GM21390 (cell line): Measurements from ENCODE around the gene PRRC2C.
"Not testable (repeated sequence)": the region's sequence is repeated elsewhere in the genome, so short reads cannot be mapped to it uniquely, and the experiment has no call there.

ENCODE experiments used
- ATAC-seq: cut with Tn5 transposase; IDR thresholded peaks from one replicate; pipeline ENCODE4 v1.9.1; 2021; ENCODE audit not compliant: unreplicated experiment

Gene PRRC2C

DNA sequence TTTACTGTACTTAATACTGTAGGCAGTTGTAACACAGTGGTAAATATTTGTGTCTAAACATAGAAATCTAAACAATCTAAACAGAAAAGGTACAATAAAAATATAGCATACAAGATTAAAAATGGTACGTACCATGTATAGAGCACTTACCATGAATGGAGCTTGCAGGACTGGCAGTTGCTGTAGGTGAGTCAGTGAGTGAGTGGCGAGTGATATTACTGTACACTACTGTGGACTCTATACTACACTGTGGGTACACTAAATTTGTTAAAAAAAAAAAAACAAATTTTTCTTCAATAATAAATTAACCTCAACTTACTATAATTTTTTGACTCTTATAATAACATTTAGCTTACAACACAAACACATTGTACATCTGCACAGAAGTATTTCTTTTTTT, 97.3 kb downstream of the PRRC2C start:
- ATAC-seq: no peak

DNA sequence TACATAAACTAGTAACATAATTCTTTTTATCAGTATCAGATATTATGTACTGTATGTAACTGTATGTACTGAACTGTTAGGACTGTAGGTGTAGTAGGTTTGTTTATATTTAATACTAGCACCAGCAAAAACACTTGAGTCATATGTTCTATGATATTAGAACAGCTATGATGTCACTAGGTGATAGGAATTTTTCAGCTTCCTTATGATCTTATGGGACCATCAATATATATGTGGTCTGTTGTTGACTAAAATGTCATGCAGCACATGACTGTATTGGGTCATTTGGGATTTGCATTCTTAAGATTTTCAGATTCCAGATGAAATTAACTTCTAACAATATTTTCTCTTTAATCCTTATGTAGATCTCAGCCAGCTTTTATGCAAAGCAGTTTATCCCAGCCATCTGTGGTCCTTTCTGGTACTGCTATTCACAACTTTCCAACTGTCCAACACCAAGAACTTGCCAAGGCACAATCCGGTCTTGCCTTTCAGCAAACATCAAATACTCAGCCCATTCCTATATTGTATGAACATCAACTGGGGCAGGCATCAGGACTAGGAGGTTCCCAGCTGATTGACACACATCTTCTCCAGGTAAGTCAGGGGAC, 98.4 kb downstream of the PRRC2C start:
- ATAC-seq: no peak

DNA sequence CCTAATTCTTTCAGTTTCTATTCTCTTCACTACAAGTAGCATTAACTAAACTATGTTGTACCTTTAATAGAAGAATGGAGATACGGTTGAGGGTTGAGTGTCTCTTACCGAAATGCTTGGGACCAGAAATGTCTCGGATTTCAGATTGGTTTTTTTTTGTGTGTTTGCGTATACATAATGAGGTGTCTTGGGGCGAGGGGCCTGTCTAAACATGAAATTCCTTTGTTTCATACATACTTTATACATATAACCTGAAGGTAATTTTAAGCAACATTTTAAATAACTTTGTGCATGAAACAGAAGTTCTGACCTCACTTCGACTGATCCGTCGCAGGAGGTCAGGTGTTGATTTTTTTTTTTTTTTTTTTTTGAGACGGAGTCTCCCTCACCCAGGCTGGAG, 100.4 kb downstream of the PRRC2C start:
- ATAC-seq: no peak

DNA sequence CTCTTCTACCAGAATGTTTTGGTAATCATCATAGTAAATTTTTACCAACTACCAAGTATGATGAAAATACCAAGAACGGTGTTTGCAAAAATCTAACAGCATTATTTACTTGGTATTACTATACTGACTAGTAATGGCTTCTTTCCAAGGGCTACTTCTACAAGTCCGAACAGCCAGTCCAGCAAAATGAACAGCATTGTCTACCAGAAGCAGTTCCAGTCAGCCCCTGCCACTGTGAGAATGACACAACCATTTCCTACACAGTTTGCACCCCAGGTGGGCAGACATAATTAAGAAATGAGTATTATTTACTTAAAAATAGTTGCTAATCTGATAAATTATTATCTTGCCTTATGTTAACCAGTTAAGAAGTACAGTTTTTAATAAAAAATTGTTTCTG, 102.9 kb downstream of the PRRC2C start:
- no peak for ATAC-seq

DNA sequence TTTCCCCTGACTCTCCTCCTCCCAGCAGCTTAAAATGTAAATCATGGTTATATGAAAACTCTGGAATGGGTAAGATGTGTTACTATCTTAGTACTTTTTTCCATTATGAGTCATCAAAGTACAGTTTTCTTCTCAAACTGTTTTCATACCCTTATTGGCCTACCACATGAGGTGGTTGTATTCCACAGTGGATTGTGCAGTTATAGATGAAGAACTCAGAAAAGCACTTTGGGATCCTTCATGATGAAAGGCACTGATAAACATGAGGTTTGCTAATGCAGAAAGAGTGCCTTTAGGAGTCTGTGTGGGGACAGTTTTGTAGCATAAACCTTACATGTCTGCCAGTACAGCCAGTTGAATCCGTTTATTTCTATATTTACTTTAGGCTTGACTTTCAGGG, 104.7 kb downstream of the PRRC2C start:
- ATAC-seq: no peak

DNA sequence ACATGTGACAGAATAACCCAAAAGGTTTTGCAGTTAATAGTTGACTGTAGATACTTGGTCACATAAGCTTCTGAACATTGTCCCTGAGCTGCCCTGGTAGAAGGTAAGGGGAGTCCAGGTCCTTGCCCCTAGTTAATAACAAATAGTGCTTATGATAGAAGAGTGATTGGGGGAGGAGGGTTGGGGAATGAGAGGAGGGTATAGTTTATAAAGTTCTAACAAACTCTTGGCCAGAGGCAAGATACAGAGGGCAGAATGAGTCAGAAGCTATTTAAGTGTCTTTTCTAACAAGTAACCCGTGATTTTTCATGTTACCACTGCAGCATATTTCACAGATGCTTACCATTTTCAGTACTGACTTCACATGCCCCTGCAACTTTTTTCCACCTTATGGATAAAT, 110.0 kb downstream of the PRRC2C start:
- ATAC-seq: no peak

DNA sequence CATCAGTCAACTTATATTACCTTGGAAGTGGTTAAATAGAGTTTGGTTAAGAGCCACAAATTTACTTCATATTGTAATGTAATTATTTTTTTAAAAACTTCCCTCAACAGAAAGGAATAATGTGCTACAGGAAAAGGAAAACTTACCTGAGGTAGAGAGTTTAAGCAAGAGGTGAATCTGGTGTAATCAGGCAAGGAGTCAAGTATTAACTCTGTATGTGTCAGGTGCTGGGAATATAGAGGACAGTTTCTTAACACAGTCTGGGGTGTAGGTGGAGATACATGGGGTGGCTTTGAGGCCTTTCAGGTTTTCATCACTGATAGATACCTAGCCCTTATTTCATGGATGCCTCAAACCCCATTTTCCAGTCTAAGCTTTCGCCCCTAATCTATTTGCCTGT, 110.8 kb downstream of the PRRC2C start:
- ATAC-seq: no peak

DNA sequence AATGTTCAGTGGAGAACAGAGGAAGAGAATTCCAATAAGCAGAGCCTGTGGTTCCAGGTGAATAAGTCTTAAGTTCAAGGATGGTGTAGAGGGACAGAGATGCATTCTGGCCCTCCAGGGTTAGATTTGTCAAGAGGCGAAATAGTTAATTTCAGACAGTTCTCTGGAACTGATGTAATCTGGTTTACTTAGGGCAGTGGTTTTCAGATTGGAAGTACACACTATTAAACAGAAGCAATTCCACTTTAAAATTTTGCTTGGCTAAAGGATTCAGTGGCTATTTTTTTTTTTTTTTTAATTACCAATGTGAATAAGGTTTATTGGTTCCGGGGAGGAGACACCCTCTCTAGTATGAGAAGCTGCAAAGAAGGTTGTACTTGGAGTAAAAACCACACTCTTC, 111.4 kb downstream of the PRRC2C start:
- no peak for ATAC-seq

DNA sequence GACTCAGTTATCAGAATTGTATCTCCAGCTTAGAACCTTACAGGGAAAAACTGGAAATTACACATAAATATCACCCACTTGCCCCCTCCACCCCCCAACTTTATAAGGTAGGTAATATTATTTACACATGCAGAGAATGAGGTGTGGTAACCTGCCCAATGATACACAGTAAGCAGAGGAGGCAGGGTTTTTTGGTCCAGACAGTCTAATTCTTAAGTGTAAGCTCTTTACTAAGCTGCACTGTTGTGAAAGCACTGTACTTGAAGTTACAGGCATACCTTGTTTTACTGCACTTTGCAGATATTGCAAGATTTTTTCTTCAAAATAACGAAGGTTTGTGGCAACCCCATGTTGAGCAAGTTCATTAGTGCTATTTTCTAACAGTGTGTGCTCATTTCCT, 111.9 kb downstream of the PRRC2C start:
- no peak for ATAC-seq

DNA sequence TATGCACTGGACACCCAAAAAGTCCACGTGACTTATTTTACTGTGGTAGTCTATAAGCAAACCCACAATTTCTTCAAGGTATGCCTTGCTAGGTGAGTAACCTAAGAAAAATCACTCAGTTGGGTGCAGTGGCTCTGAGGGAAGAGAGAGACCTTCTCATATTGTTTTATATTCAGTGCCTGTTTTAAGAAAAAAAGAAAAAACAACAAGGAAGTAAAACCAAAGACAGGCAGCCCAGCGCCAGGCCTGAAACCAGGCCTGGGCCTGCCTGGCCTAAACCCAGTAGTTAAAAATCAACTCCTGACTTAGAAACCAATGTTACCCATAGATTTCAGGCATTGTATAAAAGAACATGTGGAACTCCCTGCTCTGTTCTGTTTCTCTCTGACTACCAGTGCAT, 115.0 kb downstream of the PRRC2C start:
- not testable (repeated sequence) for ATAC-seq

DNA sequence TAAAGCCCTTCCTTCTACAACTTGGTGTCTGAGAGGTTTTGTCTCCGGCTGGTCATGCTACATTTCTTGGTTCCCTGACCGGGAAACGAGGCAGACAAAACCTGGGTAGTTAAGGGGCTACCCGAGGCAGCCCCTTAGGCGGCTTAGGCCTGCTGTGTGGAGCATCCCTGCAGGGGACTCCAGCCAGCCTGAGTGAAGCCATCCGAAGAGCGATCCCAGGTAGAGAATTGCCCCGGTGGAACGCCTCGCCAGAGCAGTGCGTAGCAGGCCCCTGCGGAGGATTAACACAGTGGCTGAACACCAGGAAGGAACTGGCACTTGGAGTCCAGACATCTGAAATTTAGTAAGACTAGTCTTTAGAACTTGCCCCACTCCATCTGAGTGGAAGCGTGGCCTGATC, 115.5 kb downstream of the PRRC2C start:
- no peak for ATAC-seq

DNA sequence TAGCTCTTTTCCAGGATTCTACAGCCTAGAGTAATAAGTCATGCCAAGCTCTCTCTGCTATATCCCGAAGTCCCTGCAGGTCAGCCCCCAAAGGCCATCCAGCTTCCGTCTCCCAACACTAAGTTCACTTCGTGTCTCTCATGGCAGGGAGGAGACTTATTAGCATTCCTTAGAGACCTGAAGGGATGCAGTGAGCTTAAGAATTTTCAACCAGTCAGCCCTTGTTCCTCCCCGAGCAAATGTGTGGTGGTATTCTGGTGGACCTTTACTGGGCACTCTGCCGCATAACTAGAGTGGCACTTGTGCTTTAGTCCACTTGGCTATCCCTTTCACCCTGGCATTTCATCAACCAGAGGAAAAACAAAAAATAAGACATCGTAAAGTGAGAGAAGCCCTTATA, 117.7 kb downstream of the PRRC2C start:
- ATAC-seq: not testable (repeated sequence)

DNA sequence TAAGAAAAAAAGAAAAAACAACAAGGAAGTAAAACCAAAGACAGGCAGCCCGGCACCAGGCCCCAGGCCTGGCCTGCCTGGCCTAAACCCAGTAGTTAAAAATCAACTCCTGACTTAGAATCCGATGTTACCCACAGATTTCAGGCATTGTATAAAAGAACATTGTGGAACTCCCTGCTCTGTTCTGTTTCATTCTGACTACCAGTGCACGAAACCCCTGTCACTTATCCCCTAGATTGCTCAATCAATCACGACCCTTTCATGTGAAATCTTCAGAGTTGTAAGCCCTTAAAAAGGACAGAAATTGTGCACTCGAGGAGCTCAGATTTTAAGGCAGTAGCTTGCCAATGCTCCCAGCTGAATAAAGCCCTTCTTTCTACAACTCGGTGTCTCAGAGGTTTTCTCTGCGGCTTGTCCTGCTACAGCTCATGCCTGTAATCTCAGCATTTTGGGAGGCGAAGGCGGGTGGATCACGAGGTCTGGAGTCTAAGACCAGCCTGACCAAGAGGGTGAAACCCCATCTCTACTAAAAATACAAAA, 121.1 kb downstream of the PRRC2C start:
- ATAC-seq: peak; percentile 34

DNA sequence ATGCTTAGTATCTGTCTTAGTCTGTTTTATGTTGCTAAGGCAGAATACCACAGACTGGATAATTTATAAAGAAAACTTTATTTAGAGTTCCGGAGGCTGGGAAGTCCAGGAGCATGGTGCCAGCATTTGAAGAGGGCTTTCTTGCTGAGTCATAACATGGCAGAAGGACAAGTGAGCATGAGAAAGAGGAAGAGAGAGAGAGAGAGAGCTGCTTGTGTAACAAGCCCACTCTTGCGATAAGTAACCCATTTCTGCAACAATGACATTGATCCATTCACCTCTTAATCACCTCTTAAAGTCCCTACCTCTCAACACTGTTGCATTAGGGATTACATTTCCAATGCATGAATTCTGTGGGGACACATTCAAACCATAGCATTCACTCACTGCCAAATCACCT, 125.1 kb downstream of the PRRC2C start:
- no peak for ATAC-seq

DNA sequence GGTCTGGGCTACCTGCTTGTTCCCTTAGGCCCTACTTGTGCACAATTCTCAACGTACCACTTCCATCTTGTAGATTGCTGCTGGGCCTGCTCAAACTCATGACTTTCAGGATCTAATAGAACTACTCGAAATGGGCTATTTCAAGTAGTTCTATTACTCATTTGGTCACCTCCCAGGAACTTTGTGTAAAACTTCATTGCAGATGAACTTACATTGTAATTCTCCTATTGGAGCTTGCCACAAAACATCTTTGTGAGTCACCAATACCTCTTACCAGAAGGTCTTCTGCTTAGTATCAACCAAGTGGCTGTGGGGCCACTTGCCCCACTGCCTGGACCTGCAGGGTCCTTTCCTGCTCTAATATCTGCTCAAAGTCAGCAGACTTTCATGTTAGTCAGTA, 126.0 kb downstream of the PRRC2C start:
- ATAC-seq: no peak

DNA sequence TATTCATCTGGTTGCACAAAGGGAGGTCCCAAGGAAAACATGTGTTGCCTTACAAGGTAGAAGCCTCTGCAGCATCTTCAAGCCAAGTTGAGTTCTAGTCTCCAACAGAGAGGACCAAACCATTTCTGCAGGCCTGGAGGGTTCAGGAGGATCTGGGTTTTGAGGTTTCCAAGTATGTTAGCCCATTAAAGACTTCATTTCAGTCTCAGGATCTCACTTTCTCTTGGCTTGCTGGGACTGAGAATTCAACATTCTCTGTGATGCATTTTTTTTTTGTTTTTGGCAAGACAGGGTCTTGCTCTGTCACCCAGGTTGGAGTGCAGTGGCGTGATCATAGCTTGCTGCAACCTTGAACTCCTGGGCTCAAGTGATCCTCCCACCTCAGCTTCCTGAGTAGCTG, 128.0 kb downstream of the PRRC2C start:
- ATAC-seq: no peak

DNA sequence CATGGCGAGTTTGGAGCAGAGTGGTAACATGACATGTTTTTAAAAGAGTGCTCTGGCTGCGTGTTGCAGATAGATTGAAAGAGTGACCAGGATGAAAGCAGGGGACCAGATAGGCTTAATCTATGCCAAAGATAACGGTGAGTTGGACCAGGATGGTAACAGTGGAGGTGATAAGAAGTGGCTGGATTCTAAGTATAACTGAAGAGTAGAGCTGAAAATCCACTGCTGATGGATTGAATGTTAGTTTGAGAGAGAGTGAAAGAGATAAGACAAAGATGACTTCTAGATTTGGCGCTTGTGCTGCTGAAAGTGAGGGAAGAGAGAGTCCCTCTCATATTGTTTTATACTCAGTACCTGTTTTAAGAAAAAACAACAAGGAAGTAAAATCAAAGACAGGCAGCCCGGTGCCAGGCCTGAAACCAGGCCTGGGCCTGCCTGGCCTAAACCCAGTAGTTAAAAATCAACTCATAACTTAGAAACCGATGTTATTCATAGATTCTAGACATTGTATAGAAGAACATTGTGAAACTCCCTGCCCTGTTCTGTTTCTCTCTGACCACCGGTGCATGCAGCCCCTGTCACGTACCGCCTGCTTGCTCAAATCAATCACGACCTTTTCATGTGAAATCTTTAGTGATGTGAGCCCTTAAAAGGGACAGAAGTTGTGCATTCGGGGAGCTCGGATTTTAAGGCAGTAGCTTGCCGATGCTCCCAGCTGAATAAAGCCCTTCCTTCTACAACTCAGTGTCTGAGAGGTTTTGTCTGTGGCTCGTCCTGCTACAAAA, 130.0 kb downstream of the PRRC2C start:
- ATAC-seq: not testable (repeated sequence)

DNA sequence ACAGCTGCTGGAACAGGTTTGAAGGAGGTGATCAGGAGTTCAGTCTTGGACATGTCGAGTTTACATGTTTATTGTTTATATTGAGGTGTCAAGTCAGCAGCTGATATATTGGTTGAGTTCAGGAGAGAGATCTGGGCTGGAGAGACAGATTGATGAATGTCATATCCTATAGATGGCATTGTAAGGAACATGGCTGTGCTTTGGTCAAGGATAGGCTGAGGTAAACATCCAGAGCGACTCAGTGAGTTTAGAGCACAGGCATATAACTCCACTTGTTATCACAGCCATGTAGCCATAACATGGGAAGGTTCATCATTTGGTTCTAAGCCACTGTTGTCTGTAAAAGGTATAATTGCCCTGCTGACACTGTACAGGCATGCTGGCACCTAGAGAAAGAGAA, 131.3 kb downstream of the PRRC2C start:
- no peak for ATAC-seq

DNA sequence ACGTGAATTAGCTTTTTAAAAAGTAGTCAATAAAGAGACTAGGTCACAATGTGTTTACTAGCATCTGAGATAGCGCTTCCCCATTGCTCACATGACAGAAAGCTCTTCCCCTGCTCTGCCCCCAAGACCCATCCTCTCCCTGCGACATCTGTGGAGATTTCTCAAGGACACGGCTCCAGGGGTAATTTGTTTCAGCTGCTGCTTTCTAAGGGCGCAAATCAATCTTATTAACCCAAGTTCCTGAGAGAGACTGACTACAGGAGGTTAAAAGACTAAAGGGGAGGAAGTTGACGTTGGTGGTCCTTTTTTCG, 136.8 kb downstream of the PRRC2C start, which contains the start of gene MYOCOS:
Gene MYOCOS, plus strand, starts transcription at position 92 of the 311 bp plus-strand sequence. CDS start 1,641 bp downstream, outside the sequence.
- no peak for ATAC-seq

DNA sequence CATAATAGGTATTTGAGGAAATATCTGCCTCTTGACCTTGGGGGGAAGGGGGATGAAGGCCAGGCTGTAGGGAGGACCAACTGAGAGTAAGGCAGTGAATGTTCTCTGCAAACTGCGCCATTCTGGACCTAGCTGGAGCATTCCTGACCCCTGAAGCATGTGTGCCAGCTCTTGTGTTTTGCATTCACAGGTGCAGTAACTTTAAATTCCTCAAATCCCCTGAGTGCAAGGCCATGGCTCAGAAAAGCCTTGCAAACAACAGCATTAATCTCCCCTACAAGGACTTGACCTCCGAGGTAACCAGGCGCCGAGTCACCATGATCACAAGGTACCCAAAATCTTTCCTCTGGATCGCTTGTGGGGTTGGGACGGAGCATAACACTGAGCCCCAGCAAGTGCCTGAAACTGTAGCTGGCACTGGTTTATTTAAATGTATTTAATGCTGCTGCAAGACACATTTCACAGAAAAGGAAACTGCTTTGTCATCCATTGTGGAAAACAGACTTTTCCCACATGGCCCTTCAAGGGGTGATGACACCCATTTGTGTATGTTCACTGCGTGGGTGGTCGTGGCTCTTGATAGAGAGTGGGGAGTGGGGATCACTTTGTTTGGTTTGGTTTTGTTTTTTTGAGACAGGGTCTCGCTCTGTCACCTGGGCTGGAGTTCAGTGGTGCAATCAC, 138.5 kb downstream of the PRRC2C start:
- no peak for ATAC-seq

DNA sequence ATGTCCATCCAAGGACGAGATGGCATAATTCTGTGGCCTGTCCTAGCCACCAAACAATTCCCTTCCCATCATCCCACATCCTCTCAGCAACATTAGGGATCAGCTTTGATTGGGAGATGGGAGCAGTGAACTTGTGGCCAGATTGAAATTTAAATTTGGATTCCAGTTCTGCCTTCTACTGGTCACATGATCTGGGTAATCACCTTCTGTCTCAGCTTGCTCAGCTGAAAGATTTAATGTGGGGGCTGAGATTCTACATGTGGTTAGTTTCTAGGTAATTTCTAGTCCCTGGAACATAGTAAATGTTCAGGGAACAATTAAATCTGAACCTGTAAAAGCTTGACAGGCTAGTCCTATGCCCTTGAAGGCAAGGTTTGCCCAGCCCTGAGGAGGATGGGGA, 139.9 kb downstream of the PRRC2C start:
- no peak for ATAC-seq

DNA sequence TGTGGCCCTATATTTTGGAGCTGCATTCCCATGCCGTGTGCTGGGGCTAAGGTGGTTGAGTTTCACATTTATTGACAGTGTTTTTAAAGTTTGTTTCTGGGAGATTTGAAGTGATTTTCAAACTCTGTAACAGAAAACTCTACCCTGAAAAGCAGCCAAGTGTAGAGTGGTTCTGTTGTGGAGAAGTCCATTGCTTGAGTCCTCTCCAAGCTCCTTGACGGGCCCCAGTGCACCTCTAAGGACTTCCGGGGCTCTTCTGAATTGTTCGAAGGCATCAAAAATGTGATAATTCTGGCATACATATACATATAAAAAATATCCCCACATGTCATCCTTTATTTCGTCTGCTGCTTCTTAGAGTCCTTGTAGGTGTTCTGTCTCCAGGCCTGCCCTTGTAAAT, 141.7 kb downstream of the PRRC2C start:
- no peak for ATAC-seq
